AG04450 (cell line): Measurements from ENCODE around the gene SLC11A2. TPM values are rescaled to one million over a fixed set of nuclear protein-coding genes. Genes with fewer than 3 reads are reported as not detected.

Experiments
- CTCF ChIA-PET: fragments of 300-600, 350-600 bp; formaldehyde crosslinking; extraction: SDS; loops from one replicate; lab custom pipeline; 2022; ENCODE audit warnings: antibody characterized with exemption, inconsistent platforms; lab: Charles Lee
- POLR2A ChIA-PET: fragments of 350-600 bp; formaldehyde crosslinking; extraction: SDS; loops from one replicate; lab custom pipeline; 2021; ENCODE audit warnings: antibody characterized with exemption, inconsistent platforms; lab: Yijun Ruan, JAX
- DNase-seq: peaks from one replicate; pipeline ENCODE4 v3.0.0-alpha.2; 2011; ENCODE audit warnings: low read depth, low spot score
- H3K27ac ChIP-seq: one replicate; pipeline ENCODE4 v1.5.1; 2012; ENCODE audit warnings: low read depth, low read length, control low read depth
- H3K27me3 ChIP-seq: one replicate; pipeline ENCODE4 v1.6.0; 2012; ENCODE audit warnings: low read length; ENCODE audit not compliant: control insufficient read depth, insufficient read depth
- H3K4me3 ChIP-seq: 2 replicates; pipeline ENCODE4 v1.5.1; 2011; ENCODE audit warnings: mild to moderate bottlenecking, low read depth, low read length, control low read depth
- H3K9me3 ChIP-seq: 2 replicates; pipeline ENCODE4 v1.5.1; 2012; ENCODE audit warnings: low read length; ENCODE audit not compliant: control insufficient read depth, insufficient read depth
- CTCF ChIP-seq: IDR thresholded peaks from 2 replicates; pipeline ENCODE4 v1.5.1; 2011; ENCODE audit warnings: low read depth, low read length, control low read depth, inconsistent platforms
- polyA plus RNA-seq: library from polyadenylated mRNA; depleted of rRNA; stranded (reverse); fragments of >200 nt; gene quantifications from 2 replicates; pipeline ENCODE4 v1.2.3, GENCODE V29; 2011

SLC11A2 gene
- polyA plus RNA-seq, 1 experiment = 91.2 TPM

GRCh38 chr12:50986966-50987737, 39.0 kb downstream of the SLC11A2 start:
- peak; percentile 32 for DNase-seq
- Histone ChIP-seq H3K9me3 (no peaks in the 10 kb centered on the region), H3K4me3 (no peak overlapping the region), H3K27ac (no peak overlapping the region), H3K27me3 (no peaks in the 10 kb centered on the region)
- POLR2A ChIA-PET = interaction anchor here (0.8 to 1.1 kb wide), 2 partner anchors 161 to 902 kb away, joined by 3 to 12 read pairs; no protein-coding TSS in a partner anchor
- CTCF ChIA-PET = interaction anchor here (0.6 to 8.3 kb wide), 28 partner anchors 11 to 448 kb away, joined by 3 to 160 read pairs (median 4); partner anchors contain the start of gene ATF1
- peak; percentile 75 for TF ChIP-seq CTCF

- Histone ChIP-seq H3K9me3 (no peaks in the 10 kb centered on the region), H3K27ac (no peak overlapping the region), H3K4me3 (no peak overlapping the region), H3K27me3 (no peaks in the 10 kb centered on the region)
- POLR2A ChIA-PET = interaction anchor here (0.5 to 1.5 kb wide), 6 partner anchors 13 to 241 kb away, joined by 3 to 6 read pairs (median 3); a partner anchor contains a TSS
- TF ChIP-seq CTCF = no peak
- DNase-seq = no peak
- CTCF ChIA-PET = interaction anchor here (1.0 to 8.3 kb wide), 11 partner anchors 15 to 356 kb away, joined by 3 to 160 read pairs (median 5); partner anchors contain the start of gene ATF1
Observed at GRCh38 chr12:50985322-50985721, 40.9 kb downstream of the SLC11A2 start.

GRCh38 chr12:50984586-50985298, 41.4 kb downstream of the SLC11A2 start:
- no peak for TF ChIP-seq CTCF
- Histone ChIP-seq H3K9me3 (no peaks in the 10 kb centered on the region), H3K4me3 (no peak overlapping the region), H3K27ac (no peak overlapping the region), H3K27me3 (no peaks in the 10 kb centered on the region)
- CTCF ChIA-PET = interaction anchor here (1.0 to 8.3 kb wide), 7 partner anchors 24 to 356 kb away, joined by 3 to 160 read pairs (median 6); partner anchors contain the start of gene ATF1
- DNase-seq = no peak
- POLR2A ChIA-PET = interaction anchor here (0.5 to 1.5 kb wide), 8 partner anchors 13 to 241 kb away, joined by 3 to 6 read pairs (median 4); a partner anchor contains a TSS

- ChIA-PET CTCF (no interaction called here), POLR2A (interaction anchor here (0.5 kb wide), 1 partner anchor 338 kb away, joined by 6 read pairs; no protein-coding TSS in a partner anchor)
- no peaks in the 10 kb centered on the region for H3K9me3 ChIP-seq
- H3K4me3 ChIP-seq = no peak overlapping the region
- H3K27me3 ChIP-seq = no peaks in the 10 kb centered on the region
- DNase-seq = no peak
- TF ChIP-seq CTCF = no peak
- H3K27ac ChIP-seq = no peak overlapping the region
Observed at GRCh38 chr12:50981319-50982239, 44.6 kb downstream of the SLC11A2 start.
